ENCODE data around the gene TRPM2.
A peak's percentile ranks its signal among the peaks of the same experiment; 100 is the strongest.
"Not testable (repeated sequence)": the region's sequence is repeated elsewhere in the genome, so short reads cannot be mapped to it uniquely, and the experiment has no call there.

TRPM2 gene

DNA sequence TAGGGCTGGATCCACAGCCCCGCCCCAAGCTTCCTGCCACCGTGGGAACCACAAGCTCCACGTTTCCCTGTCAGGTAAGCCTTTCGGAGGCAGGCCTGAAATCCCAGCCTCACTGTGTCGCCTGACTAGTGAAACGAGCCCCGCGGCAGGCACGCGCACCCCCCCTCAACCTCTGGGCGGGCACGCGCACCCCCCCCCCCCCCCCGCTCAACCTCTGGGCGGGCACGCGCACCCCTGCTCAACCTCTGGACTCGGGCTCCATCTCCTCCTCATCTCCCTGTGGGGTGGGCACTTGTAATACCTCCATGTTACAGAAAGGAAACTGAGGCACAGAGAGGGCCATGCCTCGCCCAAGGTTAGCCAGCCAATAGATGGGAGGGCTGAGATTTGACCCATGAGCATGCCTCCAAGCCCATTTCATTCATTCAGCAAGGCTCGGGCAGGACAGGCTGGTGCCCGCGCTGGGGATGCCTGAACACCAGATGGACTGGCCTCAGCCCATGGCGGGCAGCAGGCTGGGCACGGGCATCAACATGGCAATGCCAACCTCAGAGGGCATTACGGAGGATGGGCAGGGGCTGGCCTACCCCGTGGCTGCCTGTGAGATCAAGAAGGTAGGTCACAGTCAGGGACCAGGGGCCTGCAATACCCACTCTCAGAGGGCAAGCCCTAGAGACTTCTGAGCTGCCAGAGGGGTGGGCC, 18.9 kb upstream of the TRPM2 start:
- no peak for DNase-seq (ENCODE audit: low read depth in 2 of 2, low spot score in 1 of 2)

DNA sequence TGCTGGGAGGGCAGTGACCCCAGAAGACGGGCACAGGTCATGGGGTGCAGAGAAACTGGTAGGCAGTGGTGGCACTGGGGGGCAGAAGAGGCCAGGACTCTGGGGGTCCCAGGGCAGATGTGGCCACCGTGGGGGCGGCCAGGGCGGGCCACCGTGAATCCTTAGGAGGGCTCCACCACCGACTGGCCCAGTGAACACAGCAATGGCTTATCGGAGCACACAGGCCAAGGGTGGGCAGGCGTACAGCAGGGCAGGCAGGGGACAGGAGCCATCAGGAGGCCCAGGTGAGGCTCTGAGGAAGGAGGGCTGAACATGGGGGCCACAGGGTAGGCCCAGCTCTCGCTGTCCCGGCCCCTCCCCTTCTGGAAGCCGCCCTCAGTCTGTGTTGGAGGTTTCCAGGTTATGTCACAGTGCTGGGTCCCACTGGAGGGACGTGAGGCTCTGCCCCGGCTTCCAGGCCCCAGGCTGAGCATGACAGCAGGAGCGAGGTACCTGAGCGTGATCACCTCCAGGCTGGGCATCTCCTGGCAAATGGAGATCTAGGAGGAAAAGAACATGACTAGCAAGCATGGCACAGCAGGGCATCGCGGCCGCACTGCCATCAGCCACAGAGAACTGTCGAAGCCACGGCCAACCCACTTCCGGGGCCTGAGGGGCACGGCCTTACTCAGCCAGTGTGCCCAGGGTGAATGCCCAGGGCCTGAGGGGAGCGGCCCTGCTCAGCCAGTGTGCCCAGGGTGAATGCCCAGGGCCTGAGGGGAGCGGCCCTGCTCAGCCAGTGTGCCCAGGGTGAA, 18.0 kb upstream of the TRPM2 start:
- DNase-seq (ENCODE audit: low read depth in 2 of 2, low spot score in 1 of 2), result no peak

DNA sequence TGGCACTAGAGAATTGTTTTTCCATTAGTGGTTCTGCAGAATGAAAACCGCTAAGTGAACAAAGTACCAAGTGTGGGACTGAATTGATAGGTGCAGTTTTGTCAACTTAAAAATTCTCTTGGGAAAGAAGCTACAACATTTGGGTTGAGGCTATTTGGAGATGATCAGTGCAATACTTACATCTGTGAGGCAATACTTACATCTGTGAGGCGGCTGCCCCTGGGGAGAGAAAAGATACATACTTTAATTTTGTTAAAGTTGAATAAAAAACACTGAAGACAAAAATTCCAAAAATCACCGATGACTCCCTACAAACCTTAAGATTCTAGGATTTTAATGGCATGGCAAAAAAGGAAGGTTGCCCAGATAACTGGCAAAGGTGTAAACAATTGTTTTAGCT, 16.0 kb upstream of the TRPM2 start:
- DNase-seq (ENCODE audit: low read depth in 2 of 2, low spot score in 1 of 2), result no peak

DNA sequence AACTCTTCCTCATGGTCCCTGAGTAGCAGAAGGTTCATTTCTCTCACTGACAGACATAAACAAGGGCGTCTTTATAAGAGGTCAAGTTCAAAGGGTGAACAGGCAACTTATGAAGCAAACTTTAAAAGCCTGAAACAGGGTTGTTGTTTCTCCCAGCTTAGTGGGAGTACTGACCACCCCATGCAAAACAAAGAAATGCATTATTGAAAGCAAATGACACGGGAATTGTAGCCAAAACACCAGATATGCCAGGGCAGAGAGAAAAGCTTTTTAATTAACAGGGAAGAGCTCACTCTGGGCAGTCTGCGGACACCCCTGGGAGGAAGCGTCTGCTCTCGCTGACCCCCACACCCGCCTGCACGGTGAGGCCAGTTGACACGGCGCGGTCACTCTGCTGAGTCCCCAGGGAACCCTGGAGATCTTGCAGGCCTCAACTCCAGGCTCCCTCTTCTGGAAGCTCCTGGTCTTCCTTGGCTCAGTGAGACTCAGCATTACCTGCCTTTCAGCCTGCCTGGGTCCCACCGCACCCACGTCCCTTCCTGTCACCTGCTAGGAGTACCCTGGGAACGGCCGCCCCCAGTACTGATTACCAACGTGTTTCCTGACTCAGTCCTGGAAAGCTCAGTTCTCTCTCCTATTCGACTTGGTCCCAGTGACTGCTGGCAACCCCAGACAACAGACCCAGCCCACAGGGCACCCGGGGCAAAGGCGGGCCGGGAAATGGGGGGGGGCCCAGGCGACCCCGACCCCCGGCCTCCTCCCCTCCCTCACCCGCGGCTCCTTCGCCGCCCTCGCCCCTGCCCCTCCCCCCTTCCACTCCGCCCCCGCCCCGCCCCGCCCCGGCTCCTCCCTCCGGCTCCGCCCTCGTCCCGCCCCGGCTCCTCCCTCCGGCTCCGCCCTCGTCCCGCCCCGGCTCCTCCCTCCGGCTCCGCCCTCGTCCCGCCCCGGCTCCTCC, 15.2 kb upstream of the TRPM2 start:
- DNase-seq (ENCODE audit: low read depth in 2 of 2, low spot score in 1 of 2), result no peak

DNA sequence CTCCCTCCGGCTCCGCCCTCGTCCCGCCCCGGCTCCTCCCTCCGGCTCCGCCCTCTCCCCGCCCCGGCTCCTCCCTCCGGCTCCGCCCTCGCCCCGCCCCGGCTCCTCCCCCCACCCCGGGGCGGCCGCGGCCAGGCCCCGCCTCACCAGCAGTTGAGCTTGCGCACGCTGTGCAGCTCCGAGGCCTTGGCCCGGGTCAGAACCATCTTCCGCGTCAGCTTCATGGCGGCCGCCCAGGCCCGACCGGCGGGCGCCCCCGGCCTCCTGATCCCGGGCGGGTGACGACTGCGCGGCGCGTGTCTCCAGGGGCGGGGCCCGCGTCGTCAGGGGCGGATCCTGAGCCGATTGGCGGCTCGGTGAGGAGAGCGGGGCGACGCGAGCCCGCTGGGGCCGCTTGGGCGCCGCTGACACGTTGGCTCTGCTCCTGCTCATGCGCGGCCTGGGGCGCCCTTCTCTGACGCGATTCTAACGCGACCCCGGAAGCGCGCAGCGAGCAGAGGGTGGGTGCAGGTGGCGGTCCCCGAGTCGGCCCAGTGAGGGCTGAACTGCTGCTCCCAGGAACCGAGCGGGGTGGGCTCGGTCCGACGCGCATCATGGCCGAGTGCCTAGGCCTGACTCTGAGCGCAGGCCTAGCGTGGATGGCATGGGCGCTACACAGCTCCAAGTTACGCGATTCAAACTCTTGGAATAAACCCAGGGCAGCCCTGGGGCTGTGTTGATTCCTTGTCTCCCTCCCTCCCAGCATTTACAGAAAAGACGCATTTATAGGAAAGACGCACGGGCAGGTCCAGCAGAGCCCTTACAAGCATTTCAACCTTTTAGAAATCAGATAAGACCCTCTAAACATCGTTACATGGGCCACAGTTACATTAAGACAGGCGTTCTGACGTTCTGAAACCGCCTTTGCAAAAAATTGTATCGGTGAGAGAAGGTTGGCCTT, 14.2 kb upstream of the TRPM2 start, which contains the start of gene CFAP410:
Gene CFAP410 (minus strand): TSS at position 420 of the 940 bp plus-strand sequence. CDS start 196 bp downstream, at position 224.
- peak; percentile 86 to 90 for DNase-seq (ENCODE audit: low read depth in 2 of 2, low spot score in 1 of 2)

DNA sequence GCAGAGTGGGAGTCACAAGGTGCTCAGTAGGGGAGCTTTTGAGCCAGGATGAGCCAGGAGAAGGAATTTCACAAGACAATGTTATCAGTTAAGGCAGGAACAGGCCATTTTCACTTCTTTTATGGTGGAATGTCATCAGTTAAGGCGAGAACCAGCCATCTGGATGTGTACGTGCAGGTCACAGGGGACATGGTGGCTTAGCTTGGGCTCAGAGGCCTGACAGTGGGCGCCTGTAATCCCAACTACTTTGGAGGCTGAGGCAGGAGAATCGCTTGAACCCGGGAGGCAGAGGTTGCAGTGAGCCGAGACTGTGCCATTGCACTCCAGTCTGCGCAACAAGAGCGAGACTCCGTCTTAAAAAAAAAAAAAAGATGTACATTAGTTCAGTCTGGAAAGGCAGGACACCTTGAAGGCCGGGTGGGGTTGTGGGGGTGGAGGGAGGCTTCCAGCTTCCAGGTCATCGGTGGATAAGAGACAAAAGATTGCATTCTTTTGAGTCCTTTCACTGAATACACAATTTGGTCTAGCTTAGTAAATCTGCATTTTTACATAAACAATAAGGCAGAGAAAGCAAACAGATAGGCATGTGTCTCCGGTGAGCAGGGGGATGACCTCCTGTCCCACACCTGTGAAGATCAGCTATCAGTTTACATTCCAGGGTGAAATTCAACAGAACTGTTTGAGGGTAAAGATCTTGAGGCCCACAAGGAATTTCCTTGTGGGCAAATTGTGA, 11.5 kb upstream of the TRPM2 start:
- not testable (repeated sequence) for DNase-seq (ENCODE audit: low read depth in 2 of 2, low spot score in 1 of 2)

DNA sequence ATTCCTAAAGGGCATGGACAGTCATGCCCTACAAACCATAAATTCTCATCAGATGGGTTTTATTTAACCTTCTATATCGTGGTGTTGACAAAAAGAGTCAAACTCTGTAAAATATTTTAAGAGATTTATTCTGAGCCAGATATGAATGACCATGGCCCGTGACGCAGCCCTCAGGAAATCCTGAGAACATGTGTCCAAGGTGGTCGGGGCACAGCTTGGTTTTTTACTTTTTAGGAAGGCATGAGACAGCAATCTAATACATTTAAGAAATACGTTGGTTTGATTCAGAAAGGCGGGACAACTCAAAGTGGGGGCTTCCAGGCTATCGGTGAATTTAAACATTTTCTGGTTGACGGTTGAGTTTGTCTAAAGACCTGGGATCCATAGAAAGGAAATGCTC, 10.4 kb upstream of the TRPM2 start:
- not testable (repeated sequence) for DNase-seq (ENCODE audit: low read depth in 2 of 2, low spot score in 1 of 2)

DNA sequence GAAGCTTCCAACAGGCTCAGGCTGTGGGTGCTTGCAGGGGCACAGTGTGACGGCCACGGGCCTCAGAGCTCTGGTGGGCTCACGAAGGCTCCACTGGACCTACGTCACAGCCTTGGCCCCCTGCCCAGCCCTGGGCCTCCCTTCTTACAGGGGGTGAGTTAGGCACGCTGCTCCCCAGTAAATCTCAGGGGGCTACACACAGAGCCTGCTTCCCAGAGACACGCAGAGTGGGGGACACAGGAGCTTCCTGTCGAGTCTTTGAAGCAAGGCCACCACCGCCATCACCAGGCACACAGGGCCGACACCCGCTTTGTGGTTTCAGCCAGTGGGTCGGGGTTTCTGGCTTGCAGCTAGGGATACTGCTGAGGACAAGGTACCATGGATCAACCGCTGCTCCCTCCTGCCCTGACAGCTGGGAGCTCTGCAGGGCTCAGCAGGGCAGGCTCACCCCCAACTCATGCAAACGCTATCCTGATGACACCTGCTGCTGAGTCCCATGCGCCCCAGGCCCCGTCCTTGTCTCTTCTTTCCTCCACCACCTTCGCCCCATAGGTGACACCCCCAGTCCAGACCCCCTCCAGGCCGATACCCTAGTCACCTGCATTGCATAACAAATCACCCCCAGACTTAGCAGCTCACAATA, 8.8 kb upstream of the TRPM2 start:
- DNase-seq (ENCODE audit: low read depth in 2 of 2, low spot score in 1 of 2), result no peak

DNA sequence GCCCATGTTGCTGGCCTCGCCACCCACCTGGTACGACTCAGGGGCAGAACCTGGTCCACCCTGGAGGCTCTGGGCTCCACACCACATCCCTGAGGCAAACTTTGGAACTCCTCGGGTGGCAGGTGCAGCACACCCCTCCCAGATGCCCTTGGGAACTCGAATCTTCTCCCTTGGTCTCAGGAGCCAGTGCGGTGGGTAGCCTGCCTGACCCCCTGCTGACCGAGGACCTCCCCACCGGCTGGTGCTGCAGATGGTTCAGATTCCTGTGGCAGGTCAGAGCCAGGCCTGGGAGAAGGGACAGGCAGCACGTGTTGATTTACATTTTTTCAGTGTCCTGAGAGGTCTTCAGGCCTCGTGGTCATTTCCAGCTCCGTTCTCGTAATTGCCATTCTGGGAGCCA, 7.9 kb upstream of the TRPM2 start:
- no peak for DNase-seq (ENCODE audit: low read depth in 2 of 2, low spot score in 1 of 2)

DNA sequence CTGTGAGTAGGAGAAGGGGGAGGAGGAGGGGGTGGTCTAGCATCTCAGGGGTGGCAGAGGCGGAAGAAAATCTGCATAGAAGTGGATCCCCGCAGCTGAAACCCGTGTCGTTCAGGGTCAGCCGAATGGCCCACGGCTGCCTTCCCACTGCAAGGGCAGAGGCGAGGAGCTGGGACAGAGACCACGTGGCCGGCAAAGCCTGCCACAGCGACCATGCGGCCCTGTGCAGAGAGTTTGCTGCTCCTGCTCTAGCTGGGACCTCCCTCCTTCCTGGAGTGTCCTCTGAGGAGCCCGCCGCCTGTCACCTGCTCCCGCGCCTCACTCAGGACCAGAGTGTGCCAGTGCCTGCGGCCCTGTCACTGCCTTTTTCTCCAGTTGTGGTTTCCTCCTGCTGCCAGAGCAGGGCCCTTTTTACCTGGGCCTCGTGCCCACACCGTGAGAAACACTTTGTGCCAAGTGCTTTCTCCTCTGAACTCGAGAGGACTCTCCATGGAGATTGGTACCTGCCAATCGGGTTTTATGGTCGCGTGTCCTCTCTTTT, 5.4 kb upstream of the TRPM2 start:
- DNase-seq (ENCODE audit: low read depth in 2 of 2, low spot score in 1 of 2), result no peak

DNA sequence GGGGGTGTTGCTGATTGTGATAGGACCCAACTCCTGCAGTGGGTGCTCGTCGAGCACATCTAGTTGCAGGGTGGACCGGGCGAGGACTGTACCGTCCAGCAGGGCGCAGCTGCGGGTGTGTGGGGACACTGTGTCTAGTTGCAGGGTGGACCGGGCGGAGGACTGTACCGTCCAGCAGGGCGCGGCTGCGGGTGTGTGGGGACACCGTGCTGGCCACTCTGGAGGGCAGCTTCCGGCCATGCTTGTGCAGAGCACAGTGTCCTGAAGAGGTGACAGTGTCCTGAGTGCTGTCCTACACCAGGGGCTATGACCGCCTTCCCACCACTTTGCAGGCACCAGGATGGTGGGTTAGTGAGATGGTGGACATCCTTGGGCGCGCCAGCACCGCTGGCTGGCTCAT, 4.6 kb upstream of the TRPM2 start:
- no peak for DNase-seq (ENCODE audit: low read depth in 2 of 2, low spot score in 1 of 2)

DNA sequence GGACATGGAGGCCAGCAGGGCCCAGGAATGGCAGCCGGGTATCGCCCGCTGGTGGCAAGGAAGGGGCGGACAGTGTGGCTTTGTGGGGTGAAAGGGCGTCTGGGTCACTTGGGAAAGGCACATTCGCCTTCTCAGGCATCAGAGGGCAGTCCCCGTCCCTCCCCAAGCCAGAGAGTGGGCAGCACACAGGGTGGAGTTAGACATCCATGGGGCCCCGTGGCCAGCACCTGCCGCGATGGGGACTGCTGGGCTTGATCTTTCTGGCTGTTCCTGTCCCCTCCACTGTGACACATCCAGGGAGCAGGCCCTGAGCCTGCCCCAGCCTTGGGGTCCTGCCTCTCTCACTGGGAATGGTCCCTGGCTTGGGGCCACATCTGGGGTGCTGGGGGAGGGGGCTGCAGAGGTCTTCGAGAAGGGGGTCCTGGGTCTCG, 4.0 kb upstream of the TRPM2 start:
- DNase-seq (ENCODE audit: low read depth in 2 of 2, low spot score in 1 of 2), result no peak

DNA sequence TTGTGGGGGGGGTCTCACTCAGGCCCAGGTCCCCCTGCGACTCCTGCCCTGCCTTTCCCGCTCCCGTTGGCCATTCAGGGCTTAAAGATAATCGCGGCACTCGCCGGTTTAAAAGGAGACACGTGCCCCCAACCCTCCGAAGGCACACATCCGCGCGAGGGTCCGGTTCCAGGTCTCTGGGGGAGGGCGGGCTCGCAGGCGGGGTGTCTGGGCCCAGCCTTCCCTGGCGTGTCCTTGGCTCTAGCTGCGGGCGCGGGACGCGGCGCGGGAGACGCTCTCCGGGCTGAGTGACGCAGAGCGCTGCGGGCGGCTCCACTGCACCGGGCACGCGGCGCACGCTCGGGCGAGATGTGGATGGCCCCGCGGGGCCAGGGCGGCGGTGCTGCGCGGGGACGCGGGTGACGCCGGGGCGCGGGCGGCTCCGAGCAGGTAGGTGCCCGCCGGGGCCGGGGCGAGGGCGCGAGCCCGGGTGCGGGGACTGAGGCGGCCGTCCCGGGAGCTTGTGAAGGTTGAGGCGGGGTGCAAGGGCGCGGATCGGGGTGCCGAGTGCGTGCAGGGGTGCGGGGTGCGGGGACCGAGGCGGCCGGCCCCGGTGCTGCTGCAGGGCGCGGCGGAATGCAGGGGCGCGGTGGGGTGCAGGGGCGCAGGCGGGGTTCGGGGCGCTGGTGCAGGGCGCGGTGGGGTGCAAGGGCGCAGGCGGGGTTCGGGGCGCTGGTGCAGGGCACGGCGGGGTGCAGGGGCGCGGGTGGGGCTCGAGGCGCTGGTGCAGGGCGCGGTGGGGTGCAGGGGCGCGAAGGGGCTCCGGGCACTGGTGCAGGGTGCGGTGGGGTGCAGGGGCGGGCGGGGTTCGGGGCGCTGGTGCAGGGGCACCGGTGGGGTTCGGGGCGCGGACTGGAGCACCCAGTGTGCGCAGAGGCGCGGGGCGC, 3.3 kb upstream of the TRPM2 start:
- DNase-seq (ENCODE audit: low read depth in 2 of 2, low spot score in 1 of 2), result no peak

DNA sequence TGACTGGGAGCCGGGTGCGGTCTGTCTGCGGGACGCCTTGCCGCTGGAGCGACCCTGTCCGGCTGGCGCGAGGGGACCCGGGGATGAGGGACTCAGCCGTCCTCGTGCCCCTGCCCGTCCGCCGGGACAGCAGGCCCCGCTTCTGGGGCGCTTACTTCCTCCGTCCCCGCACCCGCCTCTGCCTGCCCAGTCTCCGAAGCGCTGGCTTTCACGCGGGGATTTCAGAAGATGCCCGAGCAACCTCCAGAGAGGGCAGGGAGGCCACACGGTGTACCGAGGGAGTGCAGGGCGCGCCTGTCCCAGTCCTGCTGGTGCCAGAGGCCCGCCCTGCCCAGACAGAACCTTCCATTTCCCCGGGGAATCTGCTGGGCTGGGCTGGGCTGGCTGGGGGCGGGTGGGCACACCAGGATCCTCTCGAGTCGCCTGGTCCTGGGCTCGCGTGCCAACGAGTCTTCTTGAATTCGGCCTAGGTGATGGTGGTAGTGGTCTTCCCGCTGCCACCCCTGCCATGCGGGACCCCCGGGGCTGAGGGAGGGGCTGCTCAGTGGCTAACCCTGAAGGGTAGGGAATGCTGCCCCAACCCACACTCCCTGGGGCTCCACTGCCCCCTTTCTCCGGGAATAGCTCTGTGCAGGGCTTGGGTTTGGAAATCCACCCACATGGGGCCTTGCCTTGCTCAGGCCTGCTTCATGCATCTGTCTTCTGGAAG, 2.5 kb upstream of the TRPM2 start:
- DNase-seq (ENCODE audit: low read depth in 2 of 2, low spot score in 1 of 2), result no peak

DNA sequence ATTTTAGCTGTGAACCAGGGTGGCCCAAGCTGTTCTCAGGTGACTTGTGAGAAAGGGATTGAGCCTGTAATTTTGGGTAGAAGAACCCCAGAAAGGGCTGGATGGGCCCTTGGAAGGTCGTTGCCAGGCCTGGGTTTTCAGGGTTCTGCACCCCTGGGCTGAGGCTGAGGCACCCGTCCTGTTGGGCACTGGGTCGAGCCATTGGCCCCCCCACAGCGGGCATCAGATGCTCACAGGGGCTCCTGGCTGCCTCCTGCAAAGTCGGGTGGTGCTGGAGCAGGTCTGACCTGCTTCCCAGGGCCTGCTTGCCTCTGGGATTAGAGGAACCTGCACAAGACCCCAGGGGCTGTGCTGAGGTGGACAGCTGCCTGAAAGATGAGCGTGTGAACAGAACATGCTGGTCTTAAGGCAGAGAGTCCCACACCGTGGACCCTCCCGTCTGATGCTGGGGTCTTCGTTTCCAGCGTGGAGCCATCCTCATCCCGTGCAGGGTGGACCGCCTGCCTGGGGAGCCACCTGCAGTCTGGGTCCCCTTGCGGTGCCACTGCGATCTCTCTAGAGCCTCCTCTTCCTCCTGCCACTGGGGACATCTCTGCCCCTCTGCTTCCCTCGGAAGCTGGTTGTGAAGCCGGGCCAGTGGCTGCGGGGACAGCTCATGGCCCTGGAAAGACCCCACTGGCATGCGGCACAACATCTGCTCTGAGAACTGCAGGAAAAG, 1.7 kb upstream of the TRPM2 start:
- no peak for DNase-seq (ENCODE audit: low read depth in 2 of 2, low spot score in 1 of 2)

DNA sequence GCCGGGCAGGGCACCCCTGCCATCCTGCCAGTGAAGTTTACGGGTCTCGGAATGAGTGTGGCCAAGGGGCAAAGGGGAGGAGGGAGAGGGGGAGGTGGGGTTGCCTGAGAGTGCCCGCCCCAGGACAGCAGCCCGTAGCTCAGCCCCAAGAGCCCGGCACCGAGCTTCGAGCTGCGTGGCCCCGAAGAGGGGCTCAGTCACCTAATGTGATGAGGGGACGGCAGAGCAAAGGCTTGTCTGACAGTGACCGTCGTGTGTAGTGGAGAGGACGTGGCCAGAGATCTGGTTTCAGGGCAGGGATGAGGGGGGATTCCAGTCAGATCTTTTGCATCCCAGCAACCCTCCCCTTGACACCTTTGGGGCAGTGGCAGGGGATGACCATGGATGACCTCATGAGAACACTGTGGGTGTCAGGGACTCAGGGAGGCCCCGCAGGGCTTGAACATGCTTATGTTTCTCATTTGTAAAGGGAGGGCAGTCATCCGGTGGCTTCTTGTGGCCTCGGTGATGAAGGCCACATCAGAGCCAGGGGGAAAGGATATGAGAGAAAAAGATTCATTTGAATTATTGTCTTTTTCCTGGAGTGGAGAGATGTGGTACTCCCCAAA, 1.1 kb upstream of the TRPM2 start:
- no peak for DNase-seq (ENCODE audit: low read depth in 2 of 2, low spot score in 1 of 2)

Measured in stimulated activated CD8-positive, alpha-beta memory T cell treated with anti-CD3 and anti-CD28 coated beads, Interleukin-4, amount 100 ng/mL, for 4 hours (primary cell).